GM19438 (cell line): ENCODE results near the gene DNAH7.
A peak's percentile ranks its signal among the peaks of the same experiment; 100 is the strongest.
"Not testable (repeated sequence)": the region's sequence is repeated elsewhere in the genome, so short reads cannot be mapped to it uniquely, and the experiment has no call there.

ENCODE experiments used
- ATAC-seq: cut with Tn5 transposase; IDR thresholded peaks from one replicate; pipeline ENCODE4 v1.9.1; 2021; ENCODE audit warnings: low read depth; ENCODE audit not compliant: unreplicated experiment

DNAH7 gene

GRCh38 chr2:196068271-196069209 is at the start of gene DNAH7:
Gene DNAH7 (minus strand): TSS chr2:196068837. CDS start chr2:196068711, 126 bp downstream.
- peak; percentile 98 for ATAC-seq

- no peak for ATAC-seq
Observed at GRCh38 chr2:196117214-196117705, 48.6 kb upstream of the DNAH7 start.

GRCh38 chr2:196113061-196113974 is 44.7 kb upstream of the DNAH7 start:
- no peak for ATAC-seq

- ATAC-seq = no peak
Observed at GRCh38 chr2:196112418-196113034, 43.9 kb upstream of the DNAH7 start.

- ATAC-seq = no peak
Observed at GRCh38 chr2:196108604-196109003, 40.0 kb upstream of the DNAH7 start.

GRCh38 chr2:196105951-196106350 is 37.3 kb upstream of the DNAH7 start:
- ATAC-seq = no peak

- no peak for ATAC-seq
Observed at GRCh38 chr2:196104066-196104465, 35.4 kb upstream of the DNAH7 start.

GRCh38 chr2:196103626-196104025 is 35.0 kb upstream of the DNAH7 start:
- no peak for ATAC-seq

- ATAC-seq = peak; percentile 84
Observed at GRCh38 chr2:196101325-196101991, 32.8 kb upstream of the DNAH7 start.

GRCh38 chr2:196099916-196100315 is 31.3 kb upstream of the DNAH7 start:
- no peak for ATAC-seq

- ATAC-seq = no peak
Observed at GRCh38 chr2:196097864-196098660, 29.4 kb upstream of the DNAH7 start.

- ATAC-seq = no peak
Observed at GRCh38 chr2:196096982-196097745, 28.5 kb upstream of the DNAH7 start.

GRCh38 chr2:196096264-196096663 is 27.6 kb upstream of the DNAH7 start:
- ATAC-seq = no peak

- ATAC-seq = not testable (repeated sequence)
Observed at GRCh38 chr2:196089448-196089847, 20.8 kb upstream of the DNAH7 start.

GRCh38 chr2:196088203-196088602 is 19.6 kb upstream of the DNAH7 start:
- no peak for ATAC-seq

- ATAC-seq = no peak
Observed at GRCh38 chr2:196086517-196087368, 18.1 kb upstream of the DNAH7 start.

- no peak for ATAC-seq
Observed at GRCh38 chr2:196083601-196084000, 15.0 kb upstream of the DNAH7 start.

GRCh38 chr2:196080526-196080925 is 11.9 kb upstream of the DNAH7 start:
- no peak for ATAC-seq
